PC-3 (cell line): Measurements from ENCODE around the gene CREG2. TPM values are rescaled to one million over a fixed set of nuclear protein-coding genes. Genes with fewer than 3 reads are reported as not detected.

ENCODE experiments used
- ATAC-seq: fragments of 200-7000 bp; cut with Tn5 transposase; 2 replicates; pipeline ENCODE4 v1.9.1; 2020; ENCODE audit warnings: mild to moderate bottlenecking, moderate library complexity
- BruUV-seq: library from RNA; stranded (reverse); fragments of 400-500 nt; replicated peaks from 2 replicates; lab custom pipeline; 2021; lab: Mats Ljungman, UMichigan
- CTCF ChIA-PET: fragments of 300-600 bp; sonication (Branson Sonifier 250); formaldehyde crosslinking; loops from one replicate; lab custom pipeline; 2022; ENCODE audit warnings: antibody characterized with exemption; lab: Charles Lee
- POLR2A ChIA-PET: fragments of 300-600 bp; sonication (Branson Sonifier 250); formaldehyde crosslinking; loops from one replicate; lab custom pipeline; 2022; ENCODE audit warnings: antibody characterized with exemption; ENCODE audit not compliant: unreplicated experiment; lab: Charles Lee
- DNase-seq: peaks from one replicate; pipeline ENCODE4 v3.0.0-alpha.2; 2015
- H2AFZ ChIP-seq: fragments of 300-600 bp; sonication (generic); 2 replicates; pipeline ENCODE4 v1.6.0; 2016; ENCODE audit warnings: antibody characterized with exemption, low read length
- H3F3A ChIP-seq: fragments of 300-600 bp; sonication (generic); one replicate; pipeline ENCODE4 v1.6.0; 2017; ENCODE audit warnings: antibody characterized with exemption, low read length, control low read depth, mild to moderate bottlenecking; ENCODE audit not compliant: unreplicated experiment
- H3K27ac ChIP-seq: fragments of 300-600 bp; sonication (generic); 2 replicates; pipeline ENCODE4 v1.5.1; 2016; ENCODE audit warnings: mild to moderate bottlenecking, low read length
- H3K27me3 ChIP-seq: fragments of 300-600 bp; sonication (generic); 2 replicates; pipeline ENCODE4 v1.6.1; 2016; ENCODE audit warnings: low read length, mixed read lengths
- H3K36me3 ChIP-seq: fragments of 300-600 bp; sonication (generic); 2 replicates; pipeline ENCODE4 v1.6.1; 2016; ENCODE audit warnings: low read depth, mixed run types, low read length, mixed read lengths
- H3K4me1 ChIP-seq: fragments of 300-600 bp; sonication (generic); 2 replicates; pipeline ENCODE4 v1.5.1; 2016; ENCODE audit warnings: low read length; ENCODE audit not compliant: insufficient read depth
- H3K4me2 ChIP-seq: fragments of 300-600 bp; sonication (generic); 2 replicates; pipeline ENCODE4 v1.6.0; 2016; ENCODE audit warnings: low read length
- H3K4me3 ChIP-seq: fragments of 300-600 bp; sonication (generic); 2 replicates; pipeline ENCODE4 v1.5.1; 2016; ENCODE audit warnings: mild to moderate bottlenecking, low read length, mixed read lengths
- H3K79me2 ChIP-seq: fragments of 300-600 bp; sonication (generic); 2 replicates; pipeline ENCODE4 v1.6.1; 2017; ENCODE audit warnings: low read length, mixed read lengths
- H3K9ac ChIP-seq: fragments of 300-600 bp; sonication (generic); 2 replicates; pipeline ENCODE4 v1.6.0; 2016; ENCODE audit warnings: mild to moderate bottlenecking, low read length
- H3K9me2 ChIP-seq: fragments of 300-600 bp; sonication (generic); replicated peaks from 2 replicates; pipeline ENCODE4 v1.6.1; 2016; ENCODE audit warnings: mixed run types, low read length, mixed read lengths
- H3K9me3 ChIP-seq: fragments of 300-600 bp; sonication (generic); 2 replicates; pipeline ENCODE4 v1.6.1; 2016; ENCODE audit warnings: low read length, mixed read lengths
- H4K20me1 ChIP-seq: fragments of 300-600 bp; sonication (generic); 2 replicates; pipeline ENCODE4 v1.6.1; 2016; ENCODE audit warnings: low read length, mixed read lengths
- CTCF ChIP-seq: fragments of 300-600 bp; sonication (generic); conservative IDR thresholded peaks from 2 replicates; pipeline ENCODE4 v1.5.1; 2017; ENCODE audit warnings: antibody characterized with exemption, low read depth, mild to moderate bottlenecking, low read length
- EZH2 ChIP-seq: fragments of 300-600 bp; sonication (generic); IDR thresholded peaks from one replicate; pipeline ENCODE4 v1.6.1; 2017; ENCODE audit warnings: antibody characterized with exemption, mild to moderate bottlenecking, low read length; ENCODE audit not compliant: unreplicated experiment
- EZH2phosphoT487 ChIP-seq: fragments of 300-600 bp; sonication (generic); IDR thresholded peaks from 2 replicates; pipeline ENCODE4 v1.6.1; 2018; ENCODE audit warnings: mild to moderate bottlenecking, antibody characterized with exemption, low read length, borderline replicate concordance
- intact Hi-C: fragments of 100-400 bp; cut with micrococcal nuclease; formaldehyde crosslinking; loops from 2 replicates; pipeline ENCODE4 v1.9.0; 2023
- total RNA-seq: library from RNA; depleted of rRNA; stranded (reverse); fragments of >200 nt; gene quantifications from 2 replicates; pipeline ENCODE4 v1.2.3, GENCODE V29; 2014

CREG2 gene
- total RNA-seq, 1 experiment from 2014 or later, result 40.0 TPM

DNA sequence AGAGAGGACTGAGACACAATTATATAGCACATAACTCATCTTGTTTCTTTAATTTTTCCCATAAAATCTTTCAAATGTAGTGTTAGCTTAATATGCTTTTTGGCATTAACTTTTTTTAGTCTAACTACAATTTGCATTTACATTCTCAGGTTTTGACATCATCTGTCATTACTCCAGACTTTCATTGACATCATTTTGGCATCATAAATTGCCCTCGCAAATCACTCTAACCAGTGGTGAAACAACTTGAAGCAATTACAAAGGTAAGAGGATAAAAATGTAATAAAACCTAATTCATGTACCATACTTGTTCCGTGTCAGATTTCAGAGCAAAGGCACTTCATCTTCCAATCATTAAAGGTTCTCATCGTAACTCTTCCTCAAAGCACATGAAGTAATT is 46.2 kb upstream of the CREG2 start:
- Histone ChIP-seq H3K27me3 (no peaks in the 10 kb centered on the region), H3K27ac (peak overlapping the region; percentile 70), H3K9me2 (no peaks in the 10 kb centered on the region), H3K9ac (peak overlapping the region; percentile 52; the same call in 1 of the 2 replicates), H3K36me3 (no peaks in the 10 kb centered on the region), H3K4me2 (no peak overlapping the region), H2AFZ (no peak overlapping the region), H3K4me3 (no peak overlapping the region), H3F3A (no peaks in the 10 kb centered on the region), H3K79me2 (no peaks in the 10 kb centered on the region), H3K4me1 (peaks cover 26% of the 10 kb centered on the region), H3K9me3 (no peaks in the 10 kb centered on the region), H4K20me1 (no peaks in the 10 kb centered on the region)
- BruUV-seq, result no TSS peak
- ChIA-PET POLR2A (no interaction called here), CTCF (no interaction called here)
- TF ChIP-seq EZH2phosphoT487 (no peak), CTCF (no peak)
- DNase-seq (no peak), ATAC-seq (no peak)
- intact Hi-C loops, result no loop called here

DNA sequence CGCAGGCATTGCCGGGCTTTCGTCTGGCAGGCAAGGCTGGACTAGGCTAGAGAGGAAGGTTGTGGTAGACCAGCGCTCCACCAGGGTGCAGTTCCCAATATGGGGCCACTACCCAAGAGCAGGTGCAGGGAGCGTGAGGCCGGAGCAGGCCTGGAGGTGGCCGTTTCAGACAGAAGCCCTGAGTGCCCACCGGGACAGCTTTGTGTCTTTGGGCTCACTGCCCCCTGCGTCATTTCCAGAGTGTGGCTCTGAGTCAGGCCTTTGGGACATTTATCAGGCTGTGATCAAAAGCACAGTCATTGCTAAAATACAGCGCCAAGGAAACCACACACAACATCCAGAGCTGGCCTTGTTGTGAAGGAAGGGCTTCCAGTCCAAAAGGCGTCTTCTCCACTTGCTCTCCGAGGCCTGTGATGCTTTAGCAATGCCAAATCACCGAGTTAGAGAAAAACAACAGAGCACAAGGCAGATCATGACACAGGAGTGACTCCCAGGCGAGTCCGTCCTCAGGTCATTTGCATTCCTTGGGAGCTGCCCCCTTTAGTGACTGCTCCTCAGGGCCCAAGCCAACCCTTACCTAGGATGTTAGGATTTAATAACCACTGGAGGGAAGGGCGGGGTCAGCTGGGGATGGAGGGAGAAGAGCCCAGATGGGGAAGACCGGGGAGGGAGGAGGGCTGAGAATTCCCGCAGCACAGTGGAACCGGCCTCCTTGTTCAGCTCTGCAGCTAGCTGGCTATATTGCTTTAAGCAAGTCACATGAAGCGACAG is 45.3 kb upstream of the CREG2 start:
- Histone ChIP-seq H3K9ac (peak overlapping the region; percentile 52; the same call in 1 of the 2 replicates), H3K4me1 (peaks cover 26% of the 10 kb centered on the region), H3K36me3 (no peaks in the 10 kb centered on the region), H3K9me3 (no peaks in the 10 kb centered on the region), H2AFZ (0 out of 2 replicates have a peak overlapping the region, but pooled peaks have one; percentile 38), H3K4me2 (no peak overlapping the region), H3K79me2 (no peaks in the 10 kb centered on the region), H3K4me3 (no peak overlapping the region), H3K9me2 (no peaks in the 10 kb centered on the region), H3F3A (no peaks in the 10 kb centered on the region), H3K27ac (peak overlapping the region; percentile 70), H3K27me3 (no peaks in the 10 kb centered on the region), H4K20me1 (no peaks in the 10 kb centered on the region)
- intact Hi-C loops, result no loop called here
- no TSS peak for BruUV-seq
- DNase-seq (peak; percentile 65), ATAC-seq (peak; percentile 68)
- ChIA-PET POLR2A (no interaction called here), CTCF (no interaction called here)
- TF ChIP-seq EZH2, result no peak
- no peak for TF ChIP-seq EZH2phosphoT487
- no peak for TF ChIP-seq CTCF

DNA sequence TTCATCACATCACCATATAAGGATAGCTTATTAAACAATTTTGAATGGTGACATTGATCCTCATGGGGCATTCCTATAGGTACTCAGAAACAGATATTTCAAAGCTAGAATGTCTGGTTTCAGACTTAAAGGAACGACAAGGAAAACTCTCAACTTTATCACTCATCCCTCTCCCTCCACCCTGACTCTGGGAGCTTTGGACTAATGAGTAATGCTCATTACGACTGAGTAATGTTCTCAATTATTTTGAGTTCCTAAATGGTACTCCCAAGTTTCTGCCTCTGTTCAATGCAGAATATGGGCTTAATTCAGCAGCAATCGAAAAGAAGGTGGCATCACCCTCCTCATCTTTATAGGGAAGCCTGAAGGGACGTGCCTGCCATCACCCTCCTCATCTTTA is 44.2 kb upstream of the CREG2 start:
- Histone ChIP-seq H3K27ac (peak overlapping the region; percentile 70), H3K36me3 (no peaks in the 10 kb centered on the region), H2AFZ (no peak overlapping the region), H3K4me3 (no peak overlapping the region), H3K4me1 (peaks cover 26% of the 10 kb centered on the region), H3F3A (no peaks in the 10 kb centered on the region), H4K20me1 (no peaks in the 10 kb centered on the region), H3K9ac (no peak overlapping the region; the same call in 1 of the 2 replicates), H3K27me3 (no peaks in the 10 kb centered on the region), H3K9me3 (no peaks in the 10 kb centered on the region), H3K9me2 (no peaks in the 10 kb centered on the region), H3K79me2 (no peaks in the 10 kb centered on the region), H3K4me2 (no peak overlapping the region)
- TF ChIP-seq EZH2 (no peak), EZH2phosphoT487 (no peak), CTCF (no peak)
- BruUV-seq, result no TSS peak
- ATAC-seq, result 0 out of 2 replicates have a peak, but pooled peaks have one; percentile 34
- CTCF ChIA-PET, result interaction anchor here (0.6 kb wide), 1 partner anchor 180 kb away, joined by 3 read pairs; no protein-coding TSS in a partner anchor
- POLR2A ChIA-PET, result no interaction called here
- intact Hi-C loops, result no loop called here
- peak; percentile 29 for DNase-seq
